NOMO-1 treated with dmso at 0.1 percent for 144 hours (cell line): ENCODE results near the gene MAML1.
A peak's percentile ranks its signal among the peaks of the same experiment; 100 is the strongest.

ENCODE experiments used
- DNase-seq: peaks from one replicate; lab custom pipeline; 2025; ENCODE audit not compliant: unreplicated experiment; lab: John Stamatoyannopoulos, UW

Gene MAML1

GRCh38 chr5:179803651-179804554 is 71.3 kb downstream of the MAML1 start:
- peak; percentile 23 for DNase-seq

- DNase-seq: no peak
These were observed 71.9 kb downstream of the MAML1 start for GRCh38 chr5:179804555-179804947.

- DNase-seq: no peak
These were observed 72.5 kb downstream of the MAML1 start for GRCh38 chr5:179805070-179805528.

GRCh38 chr5:179805529-179806249 is 73.1 kb downstream of the MAML1 start:
- DNase-seq: peak; percentile 31

GRCh38 chr5:179806250-179807048 is 73.8 kb downstream of the MAML1 start, which contains the start of gene MGAT4B:
Gene MGAT4B, minus strand, starts transcription at chr5:179806866. Its CDS starts 283 bp downstream, at chr5:179806583.
- peak; percentile 52 for DNase-seq

- DNase-seq: no peak
These were observed 79.7 kb downstream of the MAML1 start for GRCh38 chr5:179812135-179812825.

GRCh38 chr5:179812997-179813607 is 80.5 kb downstream of the MAML1 start:
- no peak for DNase-seq

GRCh38 chr5:179814090-179814489 is 81.5 kb downstream of the MAML1 start:
- no peak for DNase-seq

GRCh38 chr5:179815491-179816249 is 83.0 kb downstream of the MAML1 start:
- no peak for DNase-seq

- no peak for DNase-seq
These were observed 83.8 kb downstream of the MAML1 start for GRCh38 chr5:179816401-179816795.

- DNase-seq: no peak
These were observed 84.3 kb downstream of the MAML1 start for GRCh38 chr5:179816796-179817469.

GRCh38 chr5:179817470-179817840 is 84.8 kb downstream of the MAML1 start:
- no peak for DNase-seq

GRCh38 chr5:179817890-179818745 is 85.5 kb downstream of the MAML1 start:
- no peak for DNase-seq

GRCh38 chr5:179818746-179819295 is 86.2 kb downstream of the MAML1 start:
- DNase-seq: peak; percentile 93

GRCh38 chr5:179819296-179820126 is 86.9 kb downstream of the MAML1 start:
- DNase-seq: peak; percentile 38

- no peak for DNase-seq
These were observed 87.5 kb downstream of the MAML1 start for GRCh38 chr5:179820127-179820482.
